Neural crest cell (in vitro differentiated cells): ENCODE measurements around the gene FUT9. TPM values are rescaled to one million over a fixed set of nuclear protein-coding genes. Genes with fewer than 3 reads are reported as not detected.

Experiments
- DNase-seq: peaks from one replicate; pipeline ENCODE4 v3.0.0; 2021; ENCODE audit warnings: low read depth, mixed read lengths, low spot score
- H3K27ac Mint-ChIP-seq: one replicate; pipeline ENCODE4 v1.8.0; 2021; ENCODE audit warnings: mild to moderate bottlenecking, mixed read lengths; ENCODE audit not compliant: unreplicated experiment
- H3K27me3 Mint-ChIP-seq: 2 replicates; pipeline ENCODE4 v1.8.0; 2021; ENCODE audit warnings: low read depth, mild to moderate bottlenecking, mixed read lengths
- H3K36me3 Mint-ChIP-seq: 2 replicates; pipeline ENCODE4 v1.8.0; 2021; ENCODE audit warnings: low read depth, mild to moderate bottlenecking, mixed read lengths
- H3K4me1 Mint-ChIP-seq: 2 replicates; pipeline ENCODE4 v1.8.0; 2021; ENCODE audit warnings: mixed read lengths
- H3K4me3 Mint-ChIP-seq: one replicate; pipeline ENCODE4 v1.8.0; 2021; ENCODE audit warnings: mild to moderate bottlenecking, mixed read lengths
- H3K9me3 Mint-ChIP-seq: 2 replicates; pipeline ENCODE4 v1.8.0; 2021; ENCODE audit warnings: mixed read lengths
- total RNA-seq: library from RNA; stranded (reverse); gene quantifications from 2 replicates; pipeline ENCODE4 v1.2.1, GENCODE V29; 2021
- TF ChIP-seq, protein P1 (sequence below): fragments of 200-600 bp; sonication (generic); conservative IDR thresholded peaks from 2 replicates; pipeline ENCODE4 v1.5.0; 2021; ENCODE audit warnings: antibody characterized with exemption, mild to moderate bottlenecking

FUT9 gene
- total RNA-seq, 1 donor from 2014 or later: 2.2 TPM

DNA sequence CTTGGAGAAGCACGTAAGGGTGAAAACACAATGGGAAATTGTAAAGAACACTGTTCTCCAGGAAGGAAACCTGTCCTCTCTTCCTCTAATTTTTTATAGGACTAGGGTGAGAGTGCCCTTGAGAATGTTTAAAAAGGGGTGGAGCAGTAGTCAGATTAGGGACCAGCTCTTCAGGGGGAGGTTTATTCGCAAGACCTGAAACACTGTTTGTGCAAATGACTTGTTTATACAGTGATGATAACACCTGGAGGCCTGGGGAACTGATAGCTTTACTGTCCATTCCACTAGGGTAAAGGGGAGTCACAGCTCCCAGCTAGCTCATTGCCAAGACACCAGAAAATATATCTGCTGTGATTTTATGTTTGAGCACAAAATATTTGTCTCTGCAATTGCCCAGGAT lies 8.1 kb upstream of the FUT9 start:
- Mint-ChIP-seq H3K4me1 (peaks cover 8% of the 10 kb centered on the region), H3K36me3 (no peaks in the 10 kb centered on the region), H3K4me3 (no peak overlapping the region), H3K9me3 (no peaks in the 10 kb centered on the region), H3K27me3 (peaks cover 13% of the 10 kb centered on the region), H3K27ac (no peak overlapping the region)
- TF ChIP-seq, protein P1, sequence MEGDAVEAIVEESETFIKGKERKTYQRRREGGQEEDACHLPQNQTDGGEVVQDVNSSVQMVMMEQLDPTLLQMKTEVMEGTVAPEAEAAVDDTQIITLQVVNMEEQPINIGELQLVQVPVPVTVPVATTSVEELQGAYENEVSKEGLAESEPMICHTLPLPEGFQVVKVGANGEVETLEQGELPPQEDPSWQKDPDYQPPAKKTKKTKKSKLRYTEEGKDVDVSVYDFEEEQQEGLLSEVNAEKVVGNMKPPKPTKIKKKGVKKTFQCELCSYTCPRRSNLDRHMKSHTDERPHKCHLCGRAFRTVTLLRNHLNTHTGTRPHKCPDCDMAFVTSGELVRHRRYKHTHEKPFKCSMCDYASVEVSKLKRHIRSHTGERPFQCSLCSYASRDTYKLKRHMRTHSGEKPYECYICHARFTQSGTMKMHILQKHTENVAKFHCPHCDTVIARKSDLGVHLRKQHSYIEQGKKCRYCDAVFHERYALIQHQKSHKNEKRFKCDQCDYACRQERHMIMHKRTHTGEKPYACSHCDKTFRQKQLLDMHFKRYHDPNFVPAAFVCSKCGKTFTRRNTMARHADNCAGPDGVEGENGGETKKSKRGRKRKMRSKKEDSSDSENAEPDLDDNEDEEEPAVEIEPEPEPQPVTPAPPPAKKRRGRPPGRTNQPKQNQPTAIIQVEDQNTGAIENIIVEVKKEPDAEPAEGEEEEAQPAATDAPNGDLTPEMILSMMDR: no peak
- no peak for DNase-seq

- Mint-ChIP-seq H3K36me3 (no peaks in the 10 kb centered on the region), H3K27ac (no peak overlapping the region), H3K9me3 (no peaks in the 10 kb centered on the region), H3K4me1 (peaks cover 19% of the 10 kb centered on the region), H3K4me3 (peak overlapping the region; percentile 47), H3K27me3 (peaks cover 66% of the 10 kb centered on the region)
- TF ChIP-seq, protein P1: no peak
- no peak for DNase-seq
Measured at GRCh38 chr6:96013531-96013930, 2.2 kb upstream of the FUT9 start.

DNA sequence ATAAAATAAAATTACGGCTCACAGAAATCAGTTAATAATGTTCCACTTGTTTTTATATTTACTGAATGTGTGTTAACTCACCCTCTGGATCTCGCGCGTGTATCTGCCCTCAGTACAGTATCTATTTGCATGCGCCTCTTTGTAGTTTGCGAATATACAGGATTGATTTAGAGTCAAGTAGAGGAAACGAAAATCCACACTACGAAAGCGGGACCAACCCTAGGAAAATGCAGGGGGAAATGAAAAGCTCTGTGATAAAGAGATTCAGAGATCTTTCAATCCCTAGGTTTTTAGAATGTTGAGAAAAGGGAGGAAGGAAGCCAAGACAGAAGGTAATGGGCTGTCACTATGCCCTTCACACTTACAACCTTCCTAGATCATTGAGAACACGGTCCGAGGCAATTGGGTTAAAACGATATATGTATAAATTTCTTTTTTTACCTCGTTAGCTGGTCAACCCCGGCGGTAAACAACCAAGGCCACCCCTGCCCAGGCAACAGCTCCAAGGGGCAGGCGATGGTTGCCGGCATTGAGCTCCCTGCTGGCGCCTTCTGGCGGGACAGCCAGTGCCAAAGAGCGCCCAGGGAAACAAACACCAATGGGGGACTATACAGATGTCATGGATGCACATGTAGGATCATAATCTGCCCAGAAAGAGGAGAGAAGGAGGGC lies 792 bp upstream of the FUT9 start:
- no peak for DNase-seq
- TF ChIP-seq, protein P1: peak; percentile 42
- Mint-ChIP-seq H3K27ac (peak overlapping the region; percentile 8), H3K4me3 (peak overlapping the region; percentile 88), H3K27me3 (peaks cover 66% of the 10 kb centered on the region), H3K9me3 (no peaks in the 10 kb centered on the region), H3K36me3 (no peaks in the 10 kb centered on the region), H3K4me1 (peaks cover 19% of the 10 kb centered on the region)

GRCh38 chr6:96016334-96017069 lies 728 bp downstream of the FUT9 start:
- Mint-ChIP-seq H3K4me1 (peaks cover 19% of the 10 kb centered on the region), H3K36me3 (no peaks in the 10 kb centered on the region), H3K27me3 (peaks cover 72% of the 10 kb centered on the region), H3K4me3 (peak overlapping the region; percentile 88), H3K27ac (no peak overlapping the region), H3K9me3 (no peaks in the 10 kb centered on the region)
- TF ChIP-seq, protein P1: no peak
- DNase-seq: no peak

DNA sequence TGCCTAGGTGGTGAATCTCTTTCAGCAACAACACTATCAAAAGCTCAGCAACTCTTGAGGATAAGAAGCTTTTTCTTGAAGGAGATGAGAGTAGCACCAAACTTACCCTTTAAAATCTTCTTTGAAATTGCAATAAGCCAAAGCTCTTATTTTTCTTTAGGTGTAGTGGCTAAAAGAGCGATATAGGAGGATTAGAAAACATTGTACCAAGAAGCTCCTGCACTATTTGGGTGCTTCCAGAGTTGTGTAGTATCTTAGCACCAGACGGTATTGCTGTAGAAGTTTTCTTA lies 1.2 kb downstream of the FUT9 start:
- Mint-ChIP-seq H3K27ac (no peak overlapping the region), H3K36me3 (no peaks in the 10 kb centered on the region), H3K4me3 (peak overlapping the region; percentile 88), H3K27me3 (peaks cover 67% of the 10 kb centered on the region), H3K9me3 (no peaks in the 10 kb centered on the region), H3K4me1 (peaks cover 19% of the 10 kb centered on the region)
- DNase-seq: no peak
- TF ChIP-seq, protein P1: no peak
